Gastrocnemius medialis (tissue), 4 donors: ENCODE data around the gene GLYATL1.

Experiments
- POLR2A ChIP-seq, 2 donors: fragments of 450-650 bp; IDR thresholded peaks; one replicate each; pipeline ENCODE4 v1.6.1; 2017; ENCODE audit warnings: antibody characterized with exemption in 2 of 2, mild to moderate bottlenecking in 2 of 2, moderate library complexity in 2 of 2
- TF ChIP-seq, protein P1 (sequence below), 5 experiments: fragments of 450-650 bp in 3 of 5; fragments of 200-600 bp in 2 of 5; sonication (generic) in 2 of 5; IDR thresholded peaks in 4 of 5; conservative IDR thresholded peaks in 1 of 5; 1 replicate in 4 of 5; 2 replicates in 1 of 5; pipeline ENCODE4 v1.5.1; 2016 to 2019; ENCODE audit warnings: antibody characterized with exemption in 5 of 5, mild to moderate bottlenecking in 3 of 5, moderate library complexity in 3 of 5

GRCh38 chr11:58905011-58905720 lies 34.1 kb upstream of the GLYATL1 start:
- TF ChIP-seq, protein P1, sequence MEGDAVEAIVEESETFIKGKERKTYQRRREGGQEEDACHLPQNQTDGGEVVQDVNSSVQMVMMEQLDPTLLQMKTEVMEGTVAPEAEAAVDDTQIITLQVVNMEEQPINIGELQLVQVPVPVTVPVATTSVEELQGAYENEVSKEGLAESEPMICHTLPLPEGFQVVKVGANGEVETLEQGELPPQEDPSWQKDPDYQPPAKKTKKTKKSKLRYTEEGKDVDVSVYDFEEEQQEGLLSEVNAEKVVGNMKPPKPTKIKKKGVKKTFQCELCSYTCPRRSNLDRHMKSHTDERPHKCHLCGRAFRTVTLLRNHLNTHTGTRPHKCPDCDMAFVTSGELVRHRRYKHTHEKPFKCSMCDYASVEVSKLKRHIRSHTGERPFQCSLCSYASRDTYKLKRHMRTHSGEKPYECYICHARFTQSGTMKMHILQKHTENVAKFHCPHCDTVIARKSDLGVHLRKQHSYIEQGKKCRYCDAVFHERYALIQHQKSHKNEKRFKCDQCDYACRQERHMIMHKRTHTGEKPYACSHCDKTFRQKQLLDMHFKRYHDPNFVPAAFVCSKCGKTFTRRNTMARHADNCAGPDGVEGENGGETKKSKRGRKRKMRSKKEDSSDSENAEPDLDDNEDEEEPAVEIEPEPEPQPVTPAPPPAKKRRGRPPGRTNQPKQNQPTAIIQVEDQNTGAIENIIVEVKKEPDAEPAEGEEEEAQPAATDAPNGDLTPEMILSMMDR (IDR thresholded peaks at IDR 0.05 in 4 of 5, conservative IDR thresholded peaks at IDR 0.05 in 1 of 5), result no peak
- TF ChIP-seq POLR2A (IDR thresholded peaks at IDR 0.05), result no peak
